ENCODE data around the gene CD27. TPM values are rescaled to one million over a fixed set of nuclear protein-coding genes. Genes with fewer than 3 reads are reported as not detected.

CD27 gene
- total RNA-seq, 6 experiments from 2014 or later, result 0.33 to 1.2 (median 0.68) TPM; not detected in 1

- Histone ChIP-seq H3K4me3 (no peak overlapping the region), H3K36me3 (no peaks in the 10 kb centered on the region), H3K9me3 (no peaks in the 10 kb centered on the region), H3K4me1 (no peaks in the 10 kb centered on the region), H3K27me3 (no peaks in the 10 kb centered on the region), H3K27ac (no peak overlapping the region)
- WGBS (ENCODE audit: insufficient coverage, low coverage, low lambda C conversion rate, missing lambda C conversion rate), result 48% methylated on average over 3 of the region's 3 CpGs
- no peak for TF ChIP-seq CTCF (IDR thresholded peaks at IDR 0.05)
- TF ChIP-seq POLR2A (IDR thresholded peaks at IDR 0.05), result no peak
- DNase-seq, result no peak
- intact Hi-C loops (cut with DNase I), result loop anchor here in 1 of 2 donors (10.0 kb wide), 1 partner anchor 116 kb away; no protein-coding TSS in a partner anchor
- ATAC-seq, result no peak
Observed at GRCh38 chr12:6428326-6428725, 16.4 kb upstream of the CD27 start.

GRCh38 chr12:6430124-6430989, 14.4 kb upstream of the CD27 start:
- H3K4me1 ChIP-seq, result no peaks in the 10 kb centered on the region
- no peaks in the 10 kb centered on the region for H3K27me3 ChIP-seq
- H3K36me3 ChIP-seq, result no peaks in the 10 kb centered on the region
- H3K4me3 ChIP-seq, result no peak overlapping the region
- H3K27ac ChIP-seq, result no peak overlapping the region
- H3K9me3 ChIP-seq, result no peaks in the 10 kb centered on the region
- ATAC-seq (peak; percentile 50 to 81 (median 62)), DNase-seq (peak; percentile 35 to 59 (median 52))
- intact Hi-C loops (cut with DNase I), result no loop called here
- WGBS (ENCODE audit: insufficient coverage, low coverage, low lambda C conversion rate, missing lambda C conversion rate), result 45% methylated on average over 19 of the region's 19 CpGs
- TF ChIP-seq POLR2A (IDR thresholded peaks at IDR 0.05) (no peak), CTCF (IDR thresholded peaks at IDR 0.05) (no peak)

GRCh38 chr12:6432991-6433390, 11.8 kb upstream of the CD27 start:
- no peak for TF ChIP-seq POLR2A (IDR thresholded peaks at IDR 0.05)
- TF ChIP-seq CTCF (IDR thresholded peaks at IDR 0.05), result no peak

GRCh38 chr12:6434205-6435140, 10.3 kb upstream of the CD27 start:
- 66% methylated on average over 7 of the region's 17 CpGs for WGBS (ENCODE audit: insufficient coverage, low coverage, low lambda C conversion rate, missing lambda C conversion rate)
- Histone ChIP-seq H3K4me1 (no peaks in the 10 kb centered on the region), H3K4me3 (no peak overlapping the region), H3K9me3 (no peaks in the 10 kb centered on the region), H3K27me3 (no peaks in the 10 kb centered on the region), H3K27ac (no peak overlapping the region), H3K36me3 (no peaks in the 10 kb centered on the region)
- peak in 1 of 3 donors; percentile 26 for DNase-seq
- TF ChIP-seq CTCF (IDR thresholded peaks at IDR 0.05) (no peak), POLR2A (IDR thresholded peaks at IDR 0.05) (no peak)
- ATAC-seq, result no peak
- intact Hi-C loops (cut with DNase I), result no loop called here

More at GRCh38 chr12:6432991-6433390, 11.8 kb upstream of the CD27 start:
- Histone ChIP-seq H3K9me3 (no peaks in the 10 kb centered on the region), H3K27ac (no peak overlapping the region), H3K4me3 (no peak overlapping the region), H3K27me3 (no peaks in the 10 kb centered on the region), H3K4me1 (no peaks in the 10 kb centered on the region), H3K36me3 (no peaks in the 10 kb centered on the region)
- ATAC-seq, result no peak
- intact Hi-C loops (cut with DNase I), result no loop called here
- 64% methylated on average over 5 of the region's 5 CpGs for WGBS (ENCODE audit: insufficient coverage, low coverage, low lambda C conversion rate, missing lambda C conversion rate)
- no peak for DNase-seq

Data from right lobe of liver (tissue), 6 donors.